K562 (cell line): ENCODE data around the gene PGP. TPM values are rescaled to one million over a fixed set of nuclear protein-coding genes. Genes with fewer than 3 reads are reported as not detected.
A peak's percentile ranks its signal among the peaks of the same experiment; 100 is the strongest.

Source experiments
- ESRRB ChIP-seq: fragments of 250-450 bp; sonication (Bioruptor Pico); IDR thresholded peaks from 2 replicates; pipeline ENCODE4 v1.5.0; 2020; ENCODE audit warnings: mild to moderate bottlenecking, moderate library complexity, borderline replicate concordance
- ETV5 ChIP-seq: sonication (generic); formaldehyde crosslinking; IDR thresholded peaks from 2 replicates; pipeline ENCODE4 v1.4.0; 2020; ENCODE audit warnings: low read depth, mild to moderate bottlenecking, missing genetic modification reagents
- HMGN3 ChIP-seq: IDR thresholded peaks from 2 replicates; pipeline ENCODE4 v1.6.1; 2011; ENCODE audit warnings: borderline replicate concordance, low read depth, mild to moderate bottlenecking, mixed read lengths, low read length; ENCODE audit not compliant: insufficient read length; ENCODE audit errors: extremely low read depth
- ILF3 ChIP-seq: fragments of 450-650 bp; IDR thresholded peaks from 2 replicates; pipeline ENCODE4 v1.6.1; 2018; ENCODE audit warnings: antibody characterized with exemption, mild to moderate bottlenecking, moderate library complexity, borderline replicate concordance
- LEF1 ChIP-seq: fragments of 450-650 bp; IDR thresholded peaks from 2 replicates; pipeline ENCODE4 v1.6.1; 2016; ENCODE audit warnings: mild to moderate bottlenecking
- MTA3 ChIP-seq: fragments of 450-650 bp; formaldehyde crosslinking; IDR thresholded peaks from 2 replicates; pipeline ENCODE4 v1.6.1; 2017; ENCODE audit warnings: mild to moderate bottlenecking, borderline replicate concordance
- NR2C2 ChIP-seq, 2 experiments: fragments of 200-800 bp in 1 of 2; sonication (Bioruptor generic) in 1 of 2; sonication (generic) in 1 of 2; formaldehyde crosslinking in 1 of 2; IDR thresholded peaks; 2 replicates each; pipeline versions ENCODE4 v1.6.1 to v1.8.0; 2016 to 2022; ENCODE audit warnings: mild to moderate bottlenecking in 1 of 2, missing compliant biosample characterization in 1 of 2, missing genetic modification characterization in 1 of 2, missing genetic modification reagents in 1 of 2
- NRF1 ChIP-seq, 2 experiments: fragments of 450-650 bp; IDR thresholded peaks in 1 of 2; conservative IDR thresholded peaks in 1 of 2; 2 replicates each; pipeline ENCODE4 v1.6.1; 2014; ENCODE audit warnings: mild to moderate bottlenecking in 2 of 2
- polyA plus RNA-seq, 8 experiments: library from polyadenylated mRNA; depleted of rRNA in 4 of 8; stranded (reverse) in 5 of 8; unstranded in 3 of 8; fragments of >200 nt; fragmentation: Nextera tagmentation in 2 of 8; fragmentation: Illumina TruSeq in 1 of 8; extraction: Ambion mirVana in 2 of 8; extraction: Trizol in 1 of 8; gene quantifications; 2 replicates each; pipeline versions ENCODE4 v1.2.1 to v1.2.3, GENCODE V29; 2011 to 2014; ENCODE audit warnings: inconsistent platforms in 1 of 8, missing spikeins in 1 of 8
- total RNA-seq, 7 experiments: library from RNA; depleted of rRNA in 6 of 7; stranded (reverse); fragments of >200 nt in 6 of 7; fragmentation: Illumina TruSeq in 2 of 7; extraction: Trizol in 2 of 7; gene quantifications; 2 replicates each; pipeline versions ENCODE4 v1.2.1 to v1.2.3, GENCODE V29; 2011 to 2021; ENCODE audit warnings: low replicate concordance in 1 of 7
- TF ChIP-seq, protein P1 (sequence below): fragments of 200-800 bp; sonication (Bioruptor generic); IDR thresholded peaks from 2 replicates; pipeline ENCODE4 v1.6.1; 2016; ENCODE audit warnings: missing genetic modification characterization, missing compliant biosample characterization
- TF ChIP-seq, protein P2 (sequence below): conservative IDR thresholded peaks from 2 replicates; pipeline ENCODE4 v1.6.1; 2011; ENCODE audit warnings: low read depth, mild to moderate bottlenecking, low read length; ENCODE audit not compliant: control insufficient read depth
- TF ChIP-seq, protein P3 (sequence below), 2 experiments: IDR thresholded peaks; 2 replicates each; pipeline ENCODE4 v1.6.1; 2012; ENCODE audit warnings: improper control_type of control experiment in 2 of 2, low read depth in 2 of 2, low read length in 2 of 2, borderline replicate concordance in 1 of 2
- TF ChIP-seq, protein P4 (sequence below): sonication (generic); IDR thresholded peaks from 2 replicates; pipeline ENCODE4 v1.6.1; 2016

PGP gene
- total and polyA plus RNA-seq, 9 of the 15 experiments (the other 6 are each of a cell fraction or from before 2014, with no cell fraction given) = 1.1 to 57.6 (median 19.6) TPM

DNA sequence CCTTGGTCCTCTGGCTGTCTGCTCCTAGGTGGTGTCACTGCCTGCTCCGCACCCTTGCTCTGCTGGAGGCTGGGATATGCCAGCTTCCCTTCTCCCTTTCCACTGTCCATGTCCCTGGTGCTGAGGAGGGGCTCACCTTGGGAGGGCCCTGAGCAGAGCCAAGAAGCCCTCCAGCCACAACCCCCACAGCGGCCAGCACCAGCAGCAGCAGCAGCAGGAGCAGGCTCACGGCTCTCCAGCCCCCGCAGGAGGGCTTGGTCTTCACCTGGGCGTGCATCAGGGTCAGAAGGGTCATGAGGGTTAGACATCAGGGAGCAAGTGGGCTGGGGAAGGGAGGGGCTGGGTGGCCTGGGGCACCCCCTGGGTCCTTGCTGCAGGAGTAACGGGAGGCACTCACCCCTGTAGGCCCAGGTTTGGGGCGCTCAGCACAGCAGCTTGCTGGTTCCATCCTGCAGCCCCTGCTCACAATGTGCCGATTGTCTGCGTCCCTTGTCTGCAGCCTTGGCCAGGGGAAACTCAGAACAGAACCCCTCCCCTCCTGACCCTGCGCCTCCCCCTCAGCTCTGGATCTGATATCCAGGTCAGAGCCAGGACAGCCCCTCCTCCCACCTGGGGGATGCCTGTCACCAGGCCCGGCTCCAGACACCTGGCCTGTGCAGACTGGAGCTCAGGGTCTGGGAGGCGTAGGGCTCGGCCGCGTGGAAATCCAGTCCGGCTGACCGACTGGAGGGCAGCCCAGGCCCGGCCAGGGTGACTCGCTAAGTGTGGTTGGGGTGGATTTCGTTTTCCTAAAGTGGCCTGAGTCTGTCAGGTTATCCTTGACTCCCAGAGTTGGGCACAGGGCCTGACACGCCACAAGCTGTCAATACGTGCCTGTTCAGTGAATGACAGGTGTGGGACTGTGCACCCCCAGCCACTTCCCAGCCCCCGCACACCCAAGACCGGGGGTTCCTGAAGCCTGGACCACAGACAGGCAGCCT lies 4.0 kb downstream of the PGP start, which contains the start of gene BRICD5 (continued):
- TF ChIP-seq, protein P1, sequence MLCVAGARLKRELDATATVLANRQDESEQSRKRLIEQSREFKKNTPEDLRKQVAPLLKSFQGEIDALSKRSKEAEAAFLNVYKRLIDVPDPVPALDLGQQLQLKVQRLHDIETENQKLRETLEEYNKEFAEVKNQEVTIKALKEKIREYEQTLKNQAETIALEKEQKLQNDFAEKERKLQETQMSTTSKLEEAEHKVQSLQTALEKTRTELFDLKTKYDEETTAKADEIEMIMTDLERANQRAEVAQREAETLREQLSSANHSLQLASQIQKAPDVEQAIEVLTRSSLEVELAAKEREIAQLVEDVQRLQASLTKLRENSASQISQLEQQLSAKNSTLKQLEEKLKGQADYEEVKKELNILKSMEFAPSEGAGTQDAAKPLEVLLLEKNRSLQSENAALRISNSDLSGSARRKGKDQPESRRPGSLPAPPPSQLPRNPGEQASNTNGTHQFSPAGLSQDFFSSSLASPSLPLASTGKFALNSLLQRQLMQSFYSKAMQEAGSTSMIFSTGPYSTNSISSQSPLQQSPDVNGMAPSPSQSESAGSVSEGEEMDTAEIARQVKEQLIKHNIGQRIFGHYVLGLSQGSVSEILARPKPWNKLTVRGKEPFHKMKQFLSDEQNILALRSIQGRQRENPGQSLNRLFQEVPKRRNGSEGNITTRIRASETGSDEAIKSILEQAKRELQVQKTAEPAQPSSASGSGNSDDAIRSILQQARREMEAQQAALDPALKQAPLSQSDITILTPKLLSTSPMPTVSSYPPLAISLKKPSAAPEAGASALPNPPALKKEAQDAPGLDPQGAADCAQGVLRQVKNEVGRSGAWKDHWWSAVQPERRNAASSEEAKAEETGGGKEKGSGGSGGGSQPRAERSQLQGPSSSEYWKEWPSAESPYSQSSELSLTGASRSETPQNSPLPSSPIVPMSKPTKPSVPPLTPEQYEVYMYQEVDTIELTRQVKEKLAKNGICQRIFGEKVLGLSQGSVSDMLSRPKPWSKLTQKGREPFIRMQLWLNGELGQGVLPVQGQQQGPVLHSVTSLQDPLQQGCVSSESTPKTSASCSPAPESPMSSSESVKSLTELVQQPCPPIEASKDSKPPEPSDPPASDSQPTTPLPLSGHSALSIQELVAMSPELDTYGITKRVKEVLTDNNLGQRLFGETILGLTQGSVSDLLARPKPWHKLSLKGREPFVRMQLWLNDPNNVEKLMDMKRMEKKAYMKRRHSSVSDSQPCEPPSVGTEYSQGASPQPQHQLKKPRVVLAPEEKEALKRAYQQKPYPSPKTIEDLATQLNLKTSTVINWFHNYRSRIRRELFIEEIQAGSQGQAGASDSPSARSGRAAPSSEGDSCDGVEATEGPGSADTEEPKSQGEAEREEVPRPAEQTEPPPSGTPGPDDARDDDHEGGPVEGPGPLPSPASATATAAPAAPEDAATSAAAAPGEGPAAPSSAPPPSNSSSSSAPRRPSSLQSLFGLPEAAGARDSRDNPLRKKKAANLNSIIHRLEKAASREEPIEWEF = no peak
- 0 out of 2 replicates have a peak, but pooled peaks have one; percentile 21 for TF ChIP-seq MTA3
- TF ChIP-seq NRF1 (conservative IDR thresholded peaks at IDR 0.05 in 1 of 2, IDR thresholded peaks at IDR 0.05 in 1 of 2) = peak; percentile 23 to 35; a peak in 1 of 4 replicates
- no peak for TF ChIP-seq ILF3
- TF ChIP-seq, protein P2, sequence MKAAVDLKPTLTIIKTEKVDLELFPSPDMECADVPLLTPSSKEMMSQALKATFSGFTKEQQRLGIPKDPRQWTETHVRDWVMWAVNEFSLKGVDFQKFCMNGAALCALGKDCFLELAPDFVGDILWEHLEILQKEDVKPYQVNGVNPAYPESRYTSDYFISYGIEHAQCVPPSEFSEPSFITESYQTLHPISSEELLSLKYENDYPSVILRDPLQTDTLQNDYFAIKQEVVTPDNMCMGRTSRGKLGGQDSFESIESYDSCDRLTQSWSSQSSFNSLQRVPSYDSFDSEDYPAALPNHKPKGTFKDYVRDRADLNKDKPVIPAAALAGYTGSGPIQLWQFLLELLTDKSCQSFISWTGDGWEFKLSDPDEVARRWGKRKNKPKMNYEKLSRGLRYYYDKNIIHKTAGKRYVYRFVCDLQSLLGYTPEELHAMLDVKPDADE = peak; percentile 20; the same call in 1 of the 2 replicates
- 0 out of 2 replicates have a peak, but pooled peaks have one; percentile 15 for TF ChIP-seq LEF1
- TF ChIP-seq NR2C2 (CRISPR knock-in tag; IDR thresholded peaks at IDR 0.05) = no peak
- 0 out of 2 replicates have a peak, but pooled peaks have one; percentile 10 for TF ChIP-seq NR2C2 (tag; IDR thresholded peaks at IDR 0.05)
- TF ChIP-seq, protein P3, sequence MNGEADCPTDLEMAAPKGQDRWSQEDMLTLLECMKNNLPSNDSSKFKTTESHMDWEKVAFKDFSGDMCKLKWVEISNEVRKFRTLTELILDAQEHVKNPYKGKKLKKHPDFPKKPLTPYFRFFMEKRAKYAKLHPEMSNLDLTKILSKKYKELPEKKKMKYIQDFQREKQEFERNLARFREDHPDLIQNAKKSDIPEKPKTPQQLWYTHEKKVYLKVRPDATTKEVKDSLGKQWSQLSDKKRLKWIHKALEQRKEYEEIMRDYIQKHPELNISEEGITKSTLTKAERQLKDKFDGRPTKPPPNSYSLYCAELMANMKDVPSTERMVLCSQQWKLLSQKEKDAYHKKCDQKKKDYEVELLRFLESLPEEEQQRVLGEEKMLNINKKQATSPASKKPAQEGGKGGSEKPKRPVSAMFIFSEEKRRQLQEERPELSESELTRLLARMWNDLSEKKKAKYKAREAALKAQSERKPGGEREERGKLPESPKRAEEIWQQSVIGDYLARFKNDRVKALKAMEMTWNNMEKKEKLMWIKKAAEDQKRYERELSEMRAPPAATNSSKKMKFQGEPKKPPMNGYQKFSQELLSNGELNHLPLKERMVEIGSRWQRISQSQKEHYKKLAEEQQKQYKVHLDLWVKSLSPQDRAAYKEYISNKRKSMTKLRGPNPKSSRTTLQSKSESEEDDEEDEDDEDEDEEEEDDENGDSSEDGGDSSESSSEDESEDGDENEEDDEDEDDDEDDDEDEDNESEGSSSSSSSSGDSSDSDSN (IDR thresholded peaks at IDR 0.05; ENCODE audit: borderline replicate concordance in 1 of 2, low read depth in 2 of 2, low read length in 2 of 2) = 0 out of 4 replicates have a peak, but pooled peaks of 1 of the 2 experiments have one; percentile 52
- TF ChIP-seq ETV5 (CRISPR knock-in tag) = no peak
- peak; percentile 69 for TF ChIP-seq HMGN3
- TF ChIP-seq ESRRB (CRISPR knock-in tag) = no peak
- TF ChIP-seq, protein P4, sequence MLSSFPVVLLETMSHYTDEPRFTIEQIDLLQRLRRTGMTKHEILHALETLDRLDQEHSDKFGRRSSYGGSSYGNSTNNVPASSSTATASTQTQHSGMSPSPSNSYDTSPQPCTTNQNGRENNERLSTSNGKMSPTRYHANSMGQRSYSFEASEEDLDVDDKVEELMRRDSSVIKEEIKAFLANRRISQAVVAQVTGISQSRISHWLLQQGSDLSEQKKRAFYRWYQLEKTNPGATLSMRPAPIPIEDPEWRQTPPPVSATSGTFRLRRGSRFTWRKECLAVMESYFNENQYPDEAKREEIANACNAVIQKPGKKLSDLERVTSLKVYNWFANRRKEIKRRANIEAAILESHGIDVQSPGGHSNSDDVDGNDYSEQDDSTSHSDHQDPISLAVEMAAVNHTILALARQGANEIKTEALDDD = no peak
